ENCODE measurements around the gene PALLD. TPM values are rescaled to one million over a fixed set of nuclear protein-coding genes. Genes with fewer than 3 reads are reported as not detected.
"Not testable (repeated sequence)": the region's sequence is repeated elsewhere in the genome, so short reads cannot be mapped to it uniquely, and the experiment has no call there.

PALLD gene
- total RNA-seq, 4 donors from 2014 or later: 60.2 to 437 (median 118) TPM

DNA sequence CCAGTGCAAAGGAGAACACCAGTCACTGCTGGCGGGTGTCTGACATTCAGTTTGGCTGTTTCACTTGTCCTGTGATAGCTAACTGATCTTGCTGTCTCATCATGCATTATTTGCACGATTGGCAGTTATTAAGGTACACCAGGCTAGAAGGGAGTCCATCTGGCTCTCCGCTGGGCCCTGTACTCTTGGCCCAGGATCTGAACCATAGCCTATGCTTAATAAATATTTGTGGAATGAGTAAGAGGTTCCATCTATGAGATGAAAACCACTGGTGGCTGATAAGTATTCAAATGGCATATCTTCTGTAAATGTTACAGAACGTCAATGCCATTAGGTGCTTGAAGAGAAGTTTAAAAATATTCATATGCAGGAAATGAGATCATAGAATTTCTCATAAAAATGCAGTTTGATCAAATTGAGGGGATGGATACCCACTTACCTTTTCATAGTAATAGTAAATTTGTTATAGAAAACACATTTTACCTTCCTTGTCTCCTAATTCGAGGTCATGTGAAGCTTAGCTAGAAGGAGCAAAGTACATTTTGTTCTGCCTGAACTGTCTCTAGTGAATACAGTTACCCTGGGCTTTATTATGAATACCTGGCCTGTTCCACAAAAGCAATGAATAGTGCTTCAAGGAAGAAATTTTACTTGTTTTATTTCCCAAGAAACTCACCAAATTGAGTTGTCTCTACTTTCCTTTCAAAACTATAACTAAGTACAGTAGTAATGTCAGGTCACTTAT, 299.7 kb downstream of the PALLD start:
- H3K27ac ChIP-seq: no peak overlapping the region
- 78 to 84% methylated on average over 5 of the region's 5 CpGs for WGBS, 2 donors

DNA sequence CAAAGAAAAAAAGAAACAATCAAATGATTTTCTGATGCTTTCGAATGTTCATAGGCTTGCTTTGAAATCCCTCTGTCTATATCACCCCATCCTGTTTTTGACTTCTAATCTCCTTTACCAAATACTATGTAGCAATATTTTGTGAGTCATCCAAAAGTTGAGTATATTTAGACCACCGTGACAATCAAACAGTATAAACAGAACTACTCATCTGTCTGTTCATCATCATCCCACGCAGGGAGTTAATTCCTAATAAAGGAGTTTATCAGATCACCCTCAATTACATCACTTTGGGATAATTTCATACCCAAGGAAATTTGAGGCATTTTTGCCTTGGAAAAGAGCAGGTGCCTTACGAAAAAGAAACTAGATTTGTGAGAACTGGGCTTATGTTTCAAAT, 300.3 kb downstream of the PALLD start:
- peak overlapping the region in 1 of 4 donors; percentile 23 for H3K27ac ChIP-seq
- no peak for DNase-seq
- no peaks in the 10 kb centered on the region for H3K27me3 ChIP-seq
- peaks cover 0 to 6% (median 4%) of the 10 kb centered on the region in 3 donors for H3K4me1 ChIP-seq
- TF ChIP-seq POLR2A (IDR thresholded peaks at IDR 0.05): no peak
- TF ChIP-seq, protein P1, sequence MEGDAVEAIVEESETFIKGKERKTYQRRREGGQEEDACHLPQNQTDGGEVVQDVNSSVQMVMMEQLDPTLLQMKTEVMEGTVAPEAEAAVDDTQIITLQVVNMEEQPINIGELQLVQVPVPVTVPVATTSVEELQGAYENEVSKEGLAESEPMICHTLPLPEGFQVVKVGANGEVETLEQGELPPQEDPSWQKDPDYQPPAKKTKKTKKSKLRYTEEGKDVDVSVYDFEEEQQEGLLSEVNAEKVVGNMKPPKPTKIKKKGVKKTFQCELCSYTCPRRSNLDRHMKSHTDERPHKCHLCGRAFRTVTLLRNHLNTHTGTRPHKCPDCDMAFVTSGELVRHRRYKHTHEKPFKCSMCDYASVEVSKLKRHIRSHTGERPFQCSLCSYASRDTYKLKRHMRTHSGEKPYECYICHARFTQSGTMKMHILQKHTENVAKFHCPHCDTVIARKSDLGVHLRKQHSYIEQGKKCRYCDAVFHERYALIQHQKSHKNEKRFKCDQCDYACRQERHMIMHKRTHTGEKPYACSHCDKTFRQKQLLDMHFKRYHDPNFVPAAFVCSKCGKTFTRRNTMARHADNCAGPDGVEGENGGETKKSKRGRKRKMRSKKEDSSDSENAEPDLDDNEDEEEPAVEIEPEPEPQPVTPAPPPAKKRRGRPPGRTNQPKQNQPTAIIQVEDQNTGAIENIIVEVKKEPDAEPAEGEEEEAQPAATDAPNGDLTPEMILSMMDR (IDR thresholded peaks at IDR 0.05): no peak
- no peaks in the 10 kb centered on the region for H3K36me3 ChIP-seq
- intact Hi-C loops (cut with DNase I): no loop called here
- no peaks in the 10 kb centered on the region for H3K9me3 ChIP-seq
- WGBS, 2 donors: 12 to 21% methylated on average over 4 of the region's 4 CpGs
- no peak overlapping the region for H3K4me3 ChIP-seq

More for the DNA sequence above, 299.7 kb downstream of the PALLD start:
- no peaks in the 10 kb centered on the region for H3K9me3 ChIP-seq
- H3K4me3 ChIP-seq: no peak overlapping the region
- TF ChIP-seq POLR2A (IDR thresholded peaks at IDR 0.05): no peak
- no peak for DNase-seq
- no peaks in the 10 kb centered on the region for H3K36me3 ChIP-seq
- H3K4me1 ChIP-seq: peaks cover 0 to 6% (median 4%) of the 10 kb centered on the region in 3 donors
- no peaks in the 10 kb centered on the region for H3K27me3 ChIP-seq
- intact Hi-C loops (cut with DNase I): no loop called here

DNA sequence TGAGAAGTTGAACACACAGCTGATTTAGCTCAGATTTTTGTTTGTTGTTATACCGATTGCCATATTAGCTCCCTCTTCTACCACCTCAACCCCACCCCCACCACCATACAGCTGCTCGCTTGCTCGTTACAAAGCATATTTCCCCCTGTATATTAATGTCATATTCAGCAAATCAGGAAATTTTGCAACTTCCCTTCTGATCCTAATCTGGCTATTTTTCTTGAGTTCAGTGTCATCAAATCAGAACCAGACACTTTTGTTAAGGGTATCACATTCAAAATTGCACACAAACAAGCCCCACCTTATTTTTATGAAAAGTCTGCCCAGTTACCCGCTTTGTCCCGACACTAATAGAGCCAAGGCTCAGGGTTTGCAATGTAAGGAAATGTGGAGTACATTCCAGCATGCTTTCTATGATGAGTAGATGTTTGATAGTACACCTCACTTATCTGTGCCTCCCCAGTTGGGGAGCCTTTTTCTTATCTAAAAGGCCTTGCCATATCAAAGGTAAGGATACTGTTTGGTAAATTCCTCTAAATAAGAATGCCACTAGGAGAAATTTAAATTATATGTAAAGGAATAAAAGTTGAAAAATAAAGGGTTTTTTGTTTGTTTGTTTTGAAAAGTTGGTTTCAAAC, 301.0 kb downstream of the PALLD start:
- 66 to 83% methylated on average over 5 of the region's 5 CpGs for WGBS, 2 donors
- no peaks in the 10 kb centered on the region for H3K9me3 ChIP-seq
- DNase-seq: no peak
- peak overlapping the region in 1 of 4 donors; percentile 23 for H3K27ac ChIP-seq
- H3K27me3 ChIP-seq: no peaks in the 10 kb centered on the region
- intact Hi-C loops (cut with DNase I): no loop called here
- H3K4me1 ChIP-seq: peaks cover 0 to 6% (median 4%) of the 10 kb centered on the region in 3 donors
- TF ChIP-seq POLR2A (IDR thresholded peaks at IDR 0.05): no peak
- TF ChIP-seq, protein P1 (IDR thresholded peaks at IDR 0.05): no peak
- H3K4me3 ChIP-seq: no peak overlapping the region
- no peaks in the 10 kb centered on the region for H3K36me3 ChIP-seq

DNA sequence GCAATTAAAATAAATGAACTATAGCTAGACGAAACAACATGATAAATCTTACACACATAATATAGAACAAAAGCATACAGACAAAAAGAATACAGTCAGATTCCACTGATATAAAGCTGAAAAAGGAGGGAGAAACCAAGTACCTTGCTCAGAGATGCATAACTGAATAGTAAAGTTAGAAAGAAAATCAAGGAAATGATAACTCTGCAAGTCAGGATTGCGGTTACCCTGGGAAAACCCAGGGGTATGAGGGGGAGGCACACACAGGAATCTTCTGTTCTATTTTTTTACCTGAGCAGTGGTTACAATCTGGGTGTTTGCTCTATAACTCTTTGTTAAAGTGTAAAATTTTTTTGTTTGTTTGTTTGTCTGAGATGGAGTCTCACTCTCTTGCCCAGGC, 304.1 kb downstream of the PALLD start:
- Histone ChIP-seq H3K4me3 (no peak overlapping the region), H3K27ac (no peak overlapping the region), H3K9me3 (no peaks in the 10 kb centered on the region), H3K4me1 (peaks cover 10 to 21% (median 15%) of the 10 kb centered on the region in 3 donors), H3K27me3 (no peaks in the 10 kb centered on the region), H3K36me3 (no peaks in the 10 kb centered on the region)
- DNase-seq: no peak
- intact Hi-C loops (cut with DNase I): loop anchor here (10.0 kb wide), 1 partner anchor 86 kb away; no protein-coding TSS in a partner anchor
- 74 to 98% methylated on average over 2 of the region's 2 CpGs for WGBS, 2 donors
- TF ChIP-seq POLR2A (IDR thresholded peaks at IDR 0.05): no peak
- TF ChIP-seq, protein P1 (IDR thresholded peaks at IDR 0.05): no peak

DNA sequence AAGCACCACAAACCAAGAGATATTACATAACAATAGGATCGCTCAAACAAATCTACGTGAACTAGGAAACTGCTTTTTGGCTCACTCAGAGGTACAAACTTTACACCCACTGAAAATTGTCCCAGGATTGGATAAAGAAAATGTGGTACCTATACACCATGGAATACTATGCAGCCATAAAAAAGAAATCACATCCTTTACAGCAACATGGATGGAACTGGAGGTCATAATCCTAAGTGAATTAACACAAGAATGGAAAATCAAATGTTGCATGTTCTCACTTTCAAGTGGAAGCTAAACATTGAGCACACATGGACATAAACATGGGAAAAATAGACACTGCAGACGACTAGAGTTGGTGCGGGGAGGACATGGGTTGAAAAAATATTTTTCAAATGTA, 305.4 kb downstream of the PALLD start:
- no peak overlapping the region for H3K4me3 ChIP-seq
- no peak overlapping the region for H3K27ac ChIP-seq
- WGBS, 2 donors: 94 to 95% methylated on average over 4 of the region's 4 CpGs
- peaks cover 10 to 20% (median 15%) of the 10 kb centered on the region in 3 donors for H3K4me1 ChIP-seq
- no peak for DNase-seq
- intact Hi-C loops (cut with DNase I): loop anchor here (10.0 kb wide), 1 partner anchor 87 kb away; no protein-coding TSS in a partner anchor
- no peaks in the 10 kb centered on the region for H3K27me3 ChIP-seq
- TF ChIP-seq POLR2A (IDR thresholded peaks at IDR 0.05): no peak
- TF ChIP-seq, protein P1 (IDR thresholded peaks at IDR 0.05): no peak
- H3K36me3 ChIP-seq: no peaks in the 10 kb centered on the region
- no peaks in the 10 kb centered on the region for H3K9me3 ChIP-seq

DNA sequence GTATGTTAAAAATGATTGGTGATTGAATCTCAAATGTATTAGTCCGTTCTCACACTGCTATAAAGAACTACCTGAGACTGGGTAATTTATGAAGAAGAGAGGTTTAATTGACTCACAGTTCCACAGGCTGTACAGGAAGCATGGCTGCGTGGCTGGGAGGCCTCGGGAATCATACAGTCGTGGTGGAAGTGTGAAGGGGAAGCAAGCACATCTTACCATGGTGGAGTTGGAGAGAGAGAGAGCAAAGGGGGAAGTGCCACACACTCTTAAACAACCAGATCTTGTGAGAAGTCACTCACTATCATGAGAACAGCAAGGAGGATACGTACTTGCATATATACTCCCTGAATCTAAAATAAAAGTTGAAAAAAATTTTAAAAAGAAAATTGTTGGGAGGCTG, 306.2 kb downstream of the PALLD start:
- H3K9me3 ChIP-seq, H3K27me3 ChIP-seq, H3K27ac ChIP-seq, H3K36me3 ChIP-seq, H3K4me3 ChIP-seq, DNase-seq: not testable (repeated sequence)
- H3K4me1 ChIP-seq: peaks cover 10 to 15% (median 12%) of the 10 kb centered on the region in 3 donors
- intact Hi-C loops (cut with DNase I): loop anchor here (10.0 kb wide), 1 partner anchor 88 kb away; no protein-coding TSS in a partner anchor
- 74 to 75% methylated on average over 5 of the region's 5 CpGs for WGBS, 2 donors

Measured in esophagus squamous epithelium (tissue), 5 donors.